ENCODE data around the gene MARCHF3. TPM values are rescaled to one million over a fixed set of nuclear protein-coding genes. Genes with fewer than 3 reads are reported as not detected.

The MARCHF3 gene
- total RNA-seq, 4 donors from 2014 or later = 3.0 to 14.5 (median 4.6) TPM

GRCh38 chr5:127072861-127073846 is 42.8 kb upstream of the MARCHF3 start, which contains the start of gene C5orf63:
Gene C5orf63, minus strand, starts transcription at chr5:127073502. Its CDS starts 14,507 bp downstream, at chr5:127058995.
- Histone ChIP-seq H3K9me3 (no peaks in the 10 kb centered on the region), H3K27ac (peak within 1 kb of the TSS in 1 of 3 donors; percentile 9), H3K36me3 (no peaks in the 10 kb centered on the region), H3K27me3 (no peaks in the 10 kb centered on the region), H3K4me3 (replicated peaks in 1 of 3) (peak within 1 kb of the TSS in 2 of 3 donors; percentile 40 to 71), H3K4me1 (no peaks in the 10 kb centered on the region)
- intact Hi-C loops (cut with DNase I) = no loop called here
- 22 to 30% methylated on average over 37 to 46 of the region's 56 CpGs for WGBS, 2 donors
- TF ChIP-seq CTCF (IDR thresholded peaks at IDR 0.05) = peak in 3 of 6 experiments; percentile 23 to 43 (median 23)
- TF ChIP-seq POLR2A (IDR thresholded peaks at IDR 0.05) = peak in 1 of 2 donors; percentile 29
- DNase-seq = peak; percentile 62 to 73

DNA sequence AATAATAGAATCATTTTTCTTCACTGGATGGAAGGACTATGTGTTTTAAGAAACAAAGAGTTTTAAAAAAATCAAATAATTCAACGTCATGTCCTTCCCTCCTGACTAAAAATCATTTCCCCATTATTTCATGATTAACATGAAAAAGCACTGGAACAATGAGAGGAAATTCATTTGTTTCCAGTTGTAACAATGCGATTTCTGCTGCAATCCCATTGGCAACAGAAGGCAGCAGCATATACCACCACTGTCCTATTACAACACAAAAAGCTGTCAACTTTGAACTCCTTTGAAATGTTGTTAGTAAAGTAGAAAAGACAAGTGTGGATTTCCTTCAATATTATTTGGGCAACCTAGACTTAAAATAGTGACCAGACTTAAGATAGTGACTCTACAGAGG is 39.9 kb upstream of the MARCHF3 start:
- Histone ChIP-seq H3K27ac (no peak overlapping the region), H3K4me3 (replicated peaks in 1 of 3) (no peak overlapping the region), H3K4me1 (no peaks in the 10 kb centered on the region), H3K9me3 (no peaks in the 10 kb centered on the region), H3K27me3 (no peaks in the 10 kb centered on the region), H3K36me3 (no peaks in the 10 kb centered on the region)
- intact Hi-C loops (cut with DNase I) = no loop called here
- DNase-seq = no peak
- 84 to 89% methylated on average over 2 of the region's 2 CpGs for WGBS, 2 donors
- TF ChIP-seq CTCF (IDR thresholded peaks at IDR 0.05) = no peak
- TF ChIP-seq POLR2A (IDR thresholded peaks at IDR 0.05) = no peak

DNA sequence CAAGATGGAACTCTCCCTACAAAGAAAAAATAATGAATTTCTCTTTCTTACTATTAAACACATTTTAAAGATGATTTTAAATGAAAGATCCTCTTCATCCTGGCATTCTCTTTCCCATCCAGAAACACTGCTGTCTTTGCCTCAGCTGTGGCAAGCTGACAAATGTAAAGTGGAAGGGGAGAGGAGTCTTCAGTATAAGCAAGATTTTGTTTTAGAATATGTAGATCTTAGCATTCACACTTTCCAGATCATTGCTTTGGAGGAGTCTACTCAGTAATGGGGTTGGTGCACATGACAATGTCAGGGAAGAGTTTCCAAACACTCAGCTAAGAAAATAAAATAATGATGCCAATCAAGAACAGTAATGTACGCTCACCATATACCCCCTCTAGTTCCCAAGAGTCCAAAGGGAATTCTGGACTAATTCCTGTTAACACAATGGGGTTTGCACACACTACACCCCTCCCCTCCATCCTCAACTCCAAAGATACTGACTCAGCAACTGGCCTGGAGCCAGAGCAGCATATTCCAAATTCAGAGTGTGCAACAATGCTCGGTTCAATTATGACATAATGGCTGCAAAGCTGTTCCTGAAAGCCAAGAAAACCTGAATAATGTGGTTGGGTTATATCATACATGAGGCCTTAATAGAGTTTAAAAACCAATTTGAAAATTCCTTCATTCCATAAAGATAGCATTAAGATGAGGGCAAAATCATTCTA is 38.3 kb upstream of the MARCHF3 start:
- TF ChIP-seq CTCF (IDR thresholded peaks at IDR 0.05) = no peak
- no peak for TF ChIP-seq POLR2A (IDR thresholded peaks at IDR 0.05)
- peak; percentile 16 to 45 for DNase-seq
- Histone ChIP-seq H3K36me3 (no peaks in the 10 kb centered on the region), H3K4me3 (replicated peaks in 1 of 3) (no peak overlapping the region), H3K4me1 (no peaks in the 10 kb centered on the region), H3K27me3 (no peaks in the 10 kb centered on the region), H3K9me3 (no peaks in the 10 kb centered on the region), H3K27ac (no peak overlapping the region)
- WGBS, 2 donors = 42 to 48% methylated on average over 2 of the region's 2 CpGs
- intact Hi-C loops (cut with DNase I) = no loop called here

GRCh38 chr5:127066721-127067120 is 36.4 kb upstream of the MARCHF3 start:
- DNase-seq = no peak
- intact Hi-C loops (cut with DNase I) = no loop called here
- no peaks in the 10 kb centered on the region for H3K9me3 ChIP-seq
- H3K27me3 ChIP-seq = no peaks in the 10 kb centered on the region
- H3K27ac ChIP-seq = no peak overlapping the region
- no peaks in the 10 kb centered on the region for H3K36me3 ChIP-seq
- no peak overlapping the region for H3K4me3 ChIP-seq (replicated peaks in 1 of 3)
- TF ChIP-seq CTCF (IDR thresholded peaks at IDR 0.05) = no peak
- no peaks in the 10 kb centered on the region for H3K4me1 ChIP-seq
